Limb (tissue), 2 donors: ENCODE data around the gene KRTAP20-2.

ENCODE experiments used
- DNase-seq, 2 donors: peaks; one replicate each; pipeline ENCODE4 v3.0.0-alpha.2; 2016; ENCODE audit errors: extremely low spot score in 2 of 2

KRTAP20-2 gene

GRCh38 chr21:30674312-30674711, 39.3 kb downstream of the KRTAP20-2 start:
- DNase-seq = no peak

- no peak for DNase-seq
Observed at GRCh38 chr21:30676737-30677136, 41.7 kb downstream of the KRTAP20-2 start.

DNA sequence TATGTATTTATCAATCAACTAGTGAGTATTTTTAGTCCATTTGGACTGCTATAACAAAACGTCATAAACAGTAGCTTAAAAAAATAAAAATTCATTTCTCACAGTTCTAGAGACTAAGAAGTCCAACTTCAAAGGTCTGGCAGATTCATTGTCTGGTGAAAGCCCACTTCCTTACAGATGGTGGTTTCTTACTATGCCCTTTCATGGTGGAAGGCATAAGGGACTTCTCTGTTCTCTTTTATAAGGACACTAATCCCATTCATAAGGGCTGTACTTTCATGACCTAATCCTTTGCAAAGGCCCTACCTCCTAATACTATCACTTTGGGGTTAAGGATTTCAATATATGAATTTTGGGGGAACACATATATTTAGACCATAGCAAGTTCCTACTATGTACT, 45.6 kb downstream of the KRTAP20-2 start:
- no peak for DNase-seq

DNA sequence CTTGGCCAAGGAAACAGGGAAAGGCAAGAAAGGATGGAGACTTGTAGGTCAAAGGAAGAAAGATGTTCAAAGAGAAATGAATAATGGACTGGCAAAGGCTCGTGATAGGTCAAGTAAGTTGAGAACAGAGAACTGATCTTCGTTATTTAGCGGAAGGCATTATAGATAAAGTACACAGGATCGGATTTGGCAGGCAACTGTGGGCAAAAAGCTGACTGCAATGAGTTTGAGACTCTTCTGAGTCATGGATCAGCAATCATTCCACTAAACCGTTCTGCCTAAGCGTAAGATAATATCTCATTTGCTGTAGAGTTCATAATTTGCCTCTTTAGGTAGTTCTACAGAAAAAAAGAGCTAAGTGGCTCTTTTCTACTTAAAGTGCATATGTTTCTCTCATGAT, 49.5 kb downstream of the KRTAP20-2 start:
- no peak for DNase-seq
